RPMI8226 (cell line): Measurements from ENCODE around the gene SLC19A2.

ENCODE experiments used
- DNase-seq: peaks from one replicate; pipeline ENCODE4 v3.0.0-alpha.2; 2015

The SLC19A2 gene

GRCh38 chr1:169474302-169474995, 11.3 kb downstream of the SLC19A2 start:
- DNase-seq = no peak

- DNase-seq = no peak
Observed at GRCh38 chr1:169473347-169473746, 12.4 kb downstream of the SLC19A2 start.

DNA sequence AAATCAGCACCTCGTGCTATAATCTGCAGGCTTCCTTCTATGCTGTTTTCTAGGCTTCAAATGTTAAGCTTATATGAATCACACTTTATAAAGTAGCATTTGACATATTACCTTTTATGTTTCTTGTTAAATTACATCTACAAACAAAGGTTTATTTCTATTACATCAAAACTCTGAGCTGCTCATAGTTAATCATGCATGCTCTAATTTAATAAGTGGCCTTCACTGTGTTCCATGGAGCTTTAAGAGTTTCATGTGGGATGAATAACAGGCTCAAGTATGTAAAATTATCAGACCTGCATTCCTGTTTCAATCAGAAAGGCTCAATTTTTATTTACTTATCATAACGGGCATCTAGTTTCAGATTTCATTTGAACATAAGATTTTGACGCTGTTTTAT, 13.0 kb downstream of the SLC19A2 start:
- no peak for DNase-seq

DNA sequence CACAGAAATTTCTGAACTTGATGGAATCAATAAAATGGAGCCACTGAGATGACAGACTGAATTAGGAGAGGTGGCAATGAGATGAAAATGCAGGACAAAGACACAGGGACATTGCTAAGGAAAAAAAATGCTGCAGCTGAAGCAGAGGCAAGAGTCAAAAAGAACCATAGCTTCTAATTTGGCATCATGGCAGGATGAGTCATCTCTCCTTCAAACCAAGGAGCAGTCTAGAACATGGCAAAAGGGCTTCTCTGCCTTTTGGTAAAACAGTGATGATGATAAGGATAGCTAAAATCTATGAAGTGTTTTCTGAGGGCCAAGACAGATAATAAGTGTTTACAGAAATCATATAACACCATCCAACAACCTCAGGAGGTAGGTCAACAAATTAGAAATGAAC, 16.8 kb downstream of the SLC19A2 start:
- no peak for DNase-seq

- peak; percentile 47 for DNase-seq
Observed at GRCh38 chr1:169466259-169467230, 19.2 kb downstream of the SLC19A2 start.

DNA sequence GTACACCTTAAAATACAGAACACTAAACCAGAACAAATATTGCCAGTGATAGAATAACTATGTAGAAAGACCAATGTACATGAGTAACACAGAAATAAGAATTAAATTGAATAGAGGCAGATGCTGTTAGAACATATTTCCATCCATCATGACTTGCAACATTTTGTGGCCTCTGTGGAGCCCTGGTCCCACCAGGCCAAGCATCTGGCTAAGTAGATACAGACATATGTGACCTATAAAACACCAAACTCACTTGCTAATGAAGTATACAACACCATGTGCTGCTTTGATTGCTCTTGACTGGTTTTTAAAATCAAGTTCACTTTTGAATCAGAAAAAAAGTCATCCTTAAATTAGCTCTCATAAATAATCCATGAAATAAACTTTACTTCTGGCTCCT, 20.5 kb downstream of the SLC19A2 start:
- DNase-seq = no peak

GRCh38 chr1:169462385-169462784, 23.4 kb downstream of the SLC19A2 start:
- no peak for DNase-seq

- no peak for DNase-seq
Observed at GRCh38 chr1:169461390-169462000, 24.2 kb downstream of the SLC19A2 start.

DNA sequence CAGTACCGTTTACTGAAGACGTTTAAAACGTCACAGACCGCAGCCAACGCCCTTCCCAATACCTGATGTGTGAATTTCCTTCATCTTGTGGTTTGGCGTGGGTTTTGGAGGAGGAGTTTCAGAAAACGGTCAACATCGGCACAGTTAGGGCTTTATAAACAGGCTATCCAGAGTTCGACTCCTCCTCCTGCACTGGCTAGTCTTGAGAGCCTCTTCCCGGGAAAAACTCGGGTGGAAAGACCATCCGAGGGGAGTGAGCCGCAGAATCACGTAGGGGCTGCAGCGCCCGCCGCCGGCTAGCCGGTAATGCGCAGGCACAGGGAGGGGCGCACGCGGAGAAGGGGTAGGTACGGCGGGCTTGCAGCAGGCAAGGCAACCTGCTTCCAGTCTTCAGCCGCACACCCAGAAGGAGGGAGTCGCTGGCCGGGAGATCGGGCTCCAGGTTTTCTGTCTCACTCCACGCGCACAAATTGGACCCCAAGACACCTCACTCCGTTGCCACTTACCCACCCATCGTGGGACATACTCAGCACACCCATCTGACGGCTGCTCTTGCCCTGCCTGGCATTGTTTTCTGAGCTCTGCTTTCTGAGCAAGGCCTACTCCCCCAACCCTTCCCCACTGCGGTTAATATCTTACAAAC, 25.4 kb downstream of the SLC19A2 start:
- DNase-seq = no peak

DNA sequence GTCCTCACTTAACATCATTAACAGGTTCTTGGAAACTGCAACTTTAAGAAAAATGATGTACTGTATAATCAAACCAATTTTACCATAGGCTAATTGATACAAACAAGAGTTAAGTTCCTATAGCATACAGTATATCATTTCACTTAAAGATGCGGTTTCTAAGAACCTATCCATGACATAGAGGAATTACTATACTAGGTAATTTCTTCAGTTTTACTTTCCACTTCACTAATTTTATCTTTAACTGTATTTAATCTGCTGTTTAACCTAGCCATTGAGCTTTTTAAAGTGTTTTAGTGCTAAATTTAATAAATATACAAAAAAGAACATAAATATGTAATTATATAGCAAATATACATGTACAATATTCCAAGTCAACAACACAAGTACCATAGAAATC, 28.3 kb downstream of the SLC19A2 start:
- DNase-seq = no peak

- DNase-seq = no peak
Observed at GRCh38 chr1:169456029-169456428, 29.7 kb downstream of the SLC19A2 start.

DNA sequence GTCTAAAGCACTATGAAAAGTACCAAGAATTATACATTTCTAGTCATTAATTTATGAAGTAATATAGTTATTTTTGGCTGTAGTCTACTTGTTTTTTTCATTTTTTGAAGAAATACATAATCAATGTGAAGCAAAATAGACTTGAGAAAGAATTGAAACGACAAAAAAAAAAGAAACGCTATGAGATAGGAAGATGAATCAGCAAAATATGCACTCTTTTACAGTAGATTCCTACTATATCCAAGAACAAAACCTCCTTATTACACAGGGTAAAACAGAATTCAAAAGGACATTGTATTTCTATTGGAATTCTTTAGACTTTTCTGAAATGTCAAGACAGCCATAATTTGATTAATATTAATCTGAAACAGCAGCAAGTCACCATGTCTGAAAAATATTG, 32.8 kb downstream of the SLC19A2 start:
- DNase-seq = no peak

DNA sequence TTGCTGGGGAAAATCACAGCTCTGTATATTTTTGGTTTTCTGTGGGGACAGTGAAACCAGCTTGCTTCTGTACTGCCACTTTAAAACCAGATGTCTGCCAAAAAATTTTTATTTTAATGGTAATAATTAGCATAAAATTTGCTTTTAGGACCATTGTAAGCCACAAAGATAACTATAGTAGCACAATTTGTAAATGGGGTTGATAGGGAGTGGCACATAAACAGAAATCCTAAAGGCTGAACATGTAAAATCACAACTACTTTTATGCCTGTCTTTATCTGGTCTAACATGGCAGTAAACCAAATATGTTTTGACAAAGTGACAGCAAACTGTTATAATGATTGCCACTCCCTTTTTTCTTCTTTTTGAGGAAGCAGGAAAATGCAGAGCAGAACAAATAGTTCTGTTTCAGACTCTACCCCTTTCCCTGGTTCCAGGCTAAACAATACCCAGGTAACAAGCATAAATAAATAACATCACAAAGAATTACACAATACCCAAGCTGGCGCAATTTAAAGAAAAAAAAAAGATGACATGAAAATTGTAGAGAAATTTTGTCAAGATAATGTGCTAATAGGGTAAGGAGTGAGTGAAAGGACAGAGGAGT, 34.4 kb downstream of the SLC19A2 start:
- no peak for DNase-seq

DNA sequence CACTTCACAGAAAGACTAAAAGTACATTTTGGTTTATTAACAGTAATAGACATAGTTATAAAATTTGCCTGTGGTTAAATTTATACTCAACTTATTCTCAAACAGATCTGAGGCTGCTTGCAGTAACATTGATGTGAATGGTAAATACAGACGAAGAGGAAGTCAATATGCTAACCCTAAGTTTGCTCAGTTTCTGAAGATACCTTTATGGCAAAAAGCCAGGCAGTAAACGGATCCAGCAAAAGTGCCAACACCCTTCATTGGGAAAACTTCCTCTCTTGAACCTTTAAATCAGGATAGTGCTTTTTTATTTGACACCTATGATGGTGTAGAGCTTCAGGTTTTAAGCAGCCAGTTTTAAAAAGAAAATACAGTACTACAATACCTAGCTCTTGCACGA, 41.8 kb downstream of the SLC19A2 start:
- DNase-seq = no peak

DNA sequence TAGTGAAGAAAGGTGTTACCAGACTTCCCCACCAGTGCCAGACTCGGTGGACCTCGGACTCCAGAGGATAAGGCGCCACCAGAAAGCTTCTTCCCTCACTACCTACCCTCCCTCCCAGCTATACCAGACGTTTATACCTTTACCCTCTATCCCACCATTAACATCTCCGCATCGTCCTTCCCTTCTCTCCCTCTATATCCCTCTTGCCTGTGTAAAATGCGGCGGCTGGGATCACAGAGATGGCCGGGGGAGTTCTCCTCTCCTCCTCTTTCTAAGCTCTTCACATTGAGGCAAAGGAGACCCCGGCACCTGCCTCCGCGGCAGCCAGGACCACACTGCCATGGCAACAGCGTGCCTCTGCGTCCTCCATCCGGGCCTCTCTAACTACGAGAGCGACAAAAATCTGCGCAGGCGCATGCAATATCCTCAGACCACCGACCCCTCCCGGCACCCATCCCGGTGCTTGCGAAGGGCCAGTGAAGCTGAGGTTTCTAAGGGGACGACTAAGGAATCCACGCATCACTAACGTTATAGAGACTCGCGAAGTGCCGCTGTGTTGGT, 58.6 kb downstream of the SLC19A2 start, which contains the start of gene CCDC181:
Gene CCDC181, minus strand, starts transcription at position 394 of the 561 bp plus-strand sequence. CDS start 2,547 bp downstream, outside the sequence.
- peak; percentile 15 for DNase-seq

- no peak for DNase-seq
Observed at GRCh38 chr1:169426174-169426705, 59.5 kb downstream of the SLC19A2 start.

- no peak for DNase-seq
Observed at GRCh38 chr1:169421309-169421708, 64.4 kb downstream of the SLC19A2 start.

- no peak for DNase-seq
Observed at GRCh38 chr1:169414952-169415351, 70.8 kb downstream of the SLC19A2 start.
